HG03108 (cell line): Measurements from ENCODE around the gene CYB5B.
A peak's percentile ranks its signal among the peaks of the same experiment; 100 is the strongest.

Experiments used
- ATAC-seq: cut with Tn5 transposase; IDR thresholded peaks from one replicate; pipeline ENCODE4 v1.9.1; 2021; ENCODE audit warnings: moderate library complexity; ENCODE audit not compliant: unreplicated experiment

The CYB5B gene, protein sequence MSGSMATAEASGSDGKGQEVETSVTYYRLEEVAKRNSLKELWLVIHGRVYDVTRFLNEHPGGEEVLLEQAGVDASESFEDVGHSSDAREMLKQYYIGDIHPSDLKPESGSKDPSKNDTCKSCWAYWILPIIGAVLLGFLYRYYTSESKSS

DNA sequence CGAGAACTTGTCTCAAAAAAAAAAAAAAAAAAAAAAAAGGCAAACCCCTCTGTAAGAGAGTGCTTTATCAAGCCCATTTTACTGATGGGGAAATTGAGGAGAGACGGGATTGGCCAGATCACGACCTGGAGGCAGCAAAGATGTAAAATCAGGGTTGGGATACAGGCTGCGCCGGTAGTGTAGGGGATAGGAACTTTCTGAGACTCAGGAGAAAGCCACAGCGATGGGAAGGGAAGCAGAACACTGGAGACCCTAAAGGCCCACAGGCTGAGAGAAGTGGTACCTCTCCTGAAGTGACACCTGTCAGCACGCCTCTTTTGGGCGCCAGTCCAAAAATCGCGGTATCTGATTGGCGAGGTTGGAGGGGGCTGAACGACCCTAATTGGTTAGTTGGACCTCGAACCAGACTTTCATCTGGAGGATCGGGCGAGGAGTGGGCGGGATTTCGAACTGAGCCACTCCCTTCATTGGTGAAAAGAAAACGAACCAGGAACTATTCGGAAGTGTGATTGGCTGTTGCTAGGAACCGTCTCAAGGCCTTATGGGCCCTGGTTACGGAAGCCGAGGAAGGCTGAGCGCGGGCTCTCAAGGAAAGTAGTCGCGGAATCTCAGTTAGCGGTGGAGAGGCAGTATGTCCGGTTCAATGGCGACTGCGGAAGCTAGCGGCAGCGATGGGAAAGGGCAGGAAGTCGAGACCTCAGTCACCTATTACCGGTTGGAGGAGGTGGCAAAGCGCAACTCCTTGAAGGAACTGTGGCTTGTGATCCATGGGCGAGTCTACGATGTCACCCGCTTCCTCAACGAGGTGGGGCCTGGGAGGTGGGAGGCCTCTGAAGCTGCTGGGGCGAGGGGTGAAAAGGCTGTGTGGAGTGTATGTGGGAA lies at the start of gene CYB5B:
CYB5B (plus strand) TSS at position 567 of the 882 bp plus-strand sequence; CDS start at position 632, 65 bp downstream.
- ATAC-seq, result peak; percentile 92

DNA sequence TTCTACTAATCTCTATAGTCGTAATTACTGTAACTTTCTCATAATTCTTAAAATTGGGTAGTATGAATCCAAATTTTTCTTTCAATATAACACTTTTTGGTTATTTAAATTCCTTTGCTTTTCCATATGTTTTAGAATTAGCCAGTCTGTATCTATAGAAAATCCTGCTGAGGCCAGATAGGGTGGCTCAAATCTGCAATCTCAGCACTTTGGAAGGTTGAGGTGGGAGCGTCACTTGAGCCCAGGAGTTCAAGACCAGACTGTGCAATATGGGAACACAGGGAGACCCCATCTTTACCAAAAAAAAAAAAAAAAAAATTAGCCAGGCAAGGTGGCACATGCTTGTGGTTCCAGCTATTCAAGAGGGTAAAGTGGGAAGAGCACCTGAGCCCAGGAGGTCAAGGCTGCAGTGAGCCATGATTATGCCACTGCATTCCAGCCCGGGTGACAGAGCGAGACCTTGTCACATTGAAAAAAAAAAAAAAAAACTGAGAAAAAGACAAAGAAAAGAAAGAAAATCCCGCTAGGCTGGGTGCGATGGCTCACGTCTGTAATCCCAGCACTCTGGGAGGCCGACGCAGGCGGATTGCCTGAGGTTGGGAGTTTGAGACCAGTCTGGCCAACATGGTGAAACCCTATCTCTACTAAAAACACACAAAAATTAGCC lies 47.9 kb upstream of the CYB5B start:
- ATAC-seq, result no peak

DNA sequence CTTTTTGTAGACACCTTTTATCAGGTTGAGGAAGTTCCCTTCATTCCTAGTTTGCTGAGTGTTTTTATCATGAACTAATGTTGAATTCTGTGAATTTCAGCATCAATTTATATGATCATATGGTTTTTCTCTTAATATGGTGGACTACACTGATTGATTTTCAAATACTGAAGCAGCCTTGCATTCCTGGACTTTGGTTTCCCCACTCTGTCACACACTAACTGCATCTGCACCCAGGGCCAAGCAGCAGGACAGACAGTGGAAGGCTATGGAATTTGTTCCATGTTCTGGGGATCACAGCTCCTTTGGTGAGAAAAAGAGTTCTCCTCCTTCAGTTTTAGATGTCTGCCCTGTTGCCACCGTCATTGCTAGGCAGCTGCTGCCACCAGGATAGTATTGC lies 46.4 kb upstream of the CYB5B start:
- ATAC-seq, result no peak

DNA sequence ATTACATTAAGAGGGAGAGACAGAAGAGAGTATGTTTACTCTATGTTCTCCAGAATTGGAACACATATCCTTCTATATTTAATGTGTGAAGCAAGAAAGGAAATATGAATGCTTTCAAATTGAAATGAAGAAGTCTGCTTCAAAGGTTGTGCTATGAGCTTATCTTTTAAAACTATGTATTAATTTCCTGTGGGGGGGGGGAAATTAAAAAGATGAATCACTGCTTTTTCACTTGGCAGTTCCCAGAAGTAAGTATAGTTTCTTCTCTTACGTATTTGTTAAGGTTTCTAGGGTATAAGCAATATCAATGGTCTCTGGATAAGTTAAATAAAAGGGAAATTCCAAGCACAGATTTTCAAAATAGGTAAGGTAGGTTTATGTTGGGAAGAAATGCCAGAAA lies 45.7 kb upstream of the CYB5B start:
- ATAC-seq, result no peak

DNA sequence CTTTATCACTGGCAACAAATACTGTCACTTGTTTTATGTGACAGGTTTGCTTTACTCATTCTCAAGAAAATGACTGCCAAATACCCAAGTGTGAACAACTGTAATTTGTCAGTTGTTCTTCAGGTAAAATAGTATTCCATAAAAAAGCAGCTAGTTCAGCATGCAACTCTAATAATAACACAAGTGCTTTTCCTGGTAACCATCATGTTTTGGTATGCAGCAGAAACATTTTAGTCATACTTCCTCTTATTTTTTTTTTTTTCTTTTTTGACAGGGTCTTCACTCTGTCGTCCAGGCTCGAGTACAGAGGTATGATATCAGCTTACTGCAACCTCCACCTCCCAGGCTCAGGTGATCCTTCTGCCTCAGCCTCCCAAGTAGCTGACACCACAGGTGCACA lies 43.2 kb upstream of the CYB5B start:
- no peak for ATAC-seq

DNA sequence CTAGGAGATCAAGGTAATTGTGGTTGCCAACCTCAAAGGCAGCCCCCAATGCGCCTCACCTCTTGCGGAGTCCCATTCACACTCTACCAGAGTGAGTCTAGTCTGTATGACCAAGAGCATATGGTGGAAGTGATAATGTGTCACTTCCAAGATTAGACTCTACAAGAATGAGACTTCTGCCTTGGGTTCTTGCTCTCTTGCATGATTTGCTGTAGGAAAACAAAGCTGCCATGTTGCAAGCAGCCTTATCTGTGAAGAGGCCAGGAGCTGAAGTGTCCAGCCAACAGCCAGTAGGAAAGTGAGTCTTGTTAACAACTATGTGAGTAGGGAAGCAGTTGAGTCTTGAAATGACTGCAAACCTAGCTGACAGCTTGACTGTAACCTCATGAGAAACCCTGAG lies 42.0 kb upstream of the CYB5B start:
- no peak for ATAC-seq

DNA sequence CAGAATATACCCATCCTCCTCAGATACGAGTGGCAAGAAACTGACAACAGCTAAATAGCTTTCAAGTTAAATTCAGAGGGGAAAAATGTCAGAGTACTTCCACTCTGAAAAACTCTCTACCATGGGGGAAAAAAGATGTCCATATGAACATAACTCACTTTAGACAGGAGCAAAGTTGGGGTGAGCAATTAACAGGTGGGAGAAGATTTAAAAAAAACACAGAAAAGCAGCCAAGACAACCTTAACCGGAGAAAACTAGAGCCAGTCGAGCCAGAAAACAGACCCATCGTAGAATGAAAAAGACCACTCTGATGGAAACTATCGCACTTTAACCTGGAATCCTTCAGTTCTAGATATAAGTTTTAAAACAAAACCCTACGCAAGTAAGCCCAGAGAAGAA lies 39.4 kb upstream of the CYB5B start:
- ATAC-seq, result no peak

DNA sequence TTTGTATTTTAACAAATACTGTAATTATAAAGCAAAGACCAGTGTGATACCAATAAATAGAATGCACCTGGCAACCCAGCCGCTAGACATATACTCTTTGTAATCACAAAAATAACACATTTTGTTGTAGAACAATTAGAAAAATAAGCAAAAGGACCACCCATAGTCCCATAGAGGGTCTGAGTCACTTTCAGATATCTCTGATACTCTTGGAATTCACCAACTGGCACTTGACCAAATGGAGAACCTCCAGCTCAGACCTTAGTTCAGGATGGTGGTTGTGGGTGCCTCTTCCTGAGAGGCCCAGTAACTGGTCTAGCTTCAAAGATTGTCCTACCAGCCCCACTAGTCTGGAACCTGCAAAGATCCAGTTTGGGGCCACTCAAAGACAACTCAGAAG lies 37.8 kb upstream of the CYB5B start:
- ATAC-seq, result no peak

DNA sequence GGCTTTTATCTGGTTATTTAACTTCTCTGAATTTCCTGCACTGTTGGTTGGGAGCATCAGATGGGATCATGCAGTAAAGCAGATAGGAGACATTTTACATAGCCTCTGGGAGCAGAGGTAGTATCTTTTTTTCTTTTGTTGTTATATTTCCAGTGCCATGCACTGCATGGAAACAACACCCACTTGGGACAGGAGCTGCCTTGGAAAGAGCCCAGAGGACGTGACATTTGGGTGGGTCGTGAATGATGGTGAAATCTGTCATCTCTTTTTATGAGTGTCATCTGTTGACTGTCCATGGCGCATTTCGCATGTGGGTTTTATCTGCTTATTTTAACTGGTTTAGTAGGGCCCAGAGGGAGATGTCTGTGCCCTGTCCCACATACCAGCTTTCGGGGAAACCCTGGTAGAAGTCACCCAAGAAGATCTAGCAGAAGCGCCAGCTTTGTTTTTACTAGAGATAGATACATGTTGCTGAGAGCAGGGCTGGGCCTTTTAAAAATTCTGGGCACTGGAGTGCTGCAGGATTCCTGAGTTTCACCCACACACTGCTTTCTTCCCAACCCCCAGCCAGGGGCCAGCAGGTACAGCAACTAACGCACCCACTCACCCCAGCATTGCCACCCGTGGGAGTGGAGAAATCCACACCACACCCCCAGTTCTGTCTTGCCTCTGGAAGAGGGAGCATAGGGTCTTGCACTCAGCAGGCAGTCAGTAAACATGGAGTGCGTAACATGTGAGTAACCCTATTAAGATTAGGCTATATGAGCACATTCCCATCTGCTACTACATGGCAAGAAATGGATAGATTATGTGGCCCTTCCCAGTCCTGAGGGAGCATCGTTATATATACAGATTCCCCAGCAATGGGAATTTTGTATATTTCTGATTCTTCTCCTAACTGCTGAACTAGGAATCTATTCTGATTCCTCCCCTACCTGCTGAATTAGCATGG lies 30.2 kb upstream of the CYB5B start:
- no peak for ATAC-seq

DNA sequence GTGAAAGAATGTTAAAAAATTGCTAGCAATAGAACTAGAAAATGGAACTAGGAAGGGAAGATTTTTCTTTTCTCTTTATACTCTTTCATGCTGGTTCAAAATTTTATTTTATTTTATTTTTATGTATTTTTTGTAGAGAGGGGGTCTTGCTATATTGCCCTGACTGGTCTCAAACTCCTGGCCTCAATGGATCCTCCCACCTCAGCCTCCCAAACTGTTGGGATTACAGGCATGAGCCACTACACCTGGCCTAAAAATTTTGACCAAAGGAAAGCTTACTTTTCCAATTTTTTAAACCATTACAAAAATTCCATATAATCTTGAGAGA lies 28.6 kb upstream of the CYB5B start:
- no peak for ATAC-seq

DNA sequence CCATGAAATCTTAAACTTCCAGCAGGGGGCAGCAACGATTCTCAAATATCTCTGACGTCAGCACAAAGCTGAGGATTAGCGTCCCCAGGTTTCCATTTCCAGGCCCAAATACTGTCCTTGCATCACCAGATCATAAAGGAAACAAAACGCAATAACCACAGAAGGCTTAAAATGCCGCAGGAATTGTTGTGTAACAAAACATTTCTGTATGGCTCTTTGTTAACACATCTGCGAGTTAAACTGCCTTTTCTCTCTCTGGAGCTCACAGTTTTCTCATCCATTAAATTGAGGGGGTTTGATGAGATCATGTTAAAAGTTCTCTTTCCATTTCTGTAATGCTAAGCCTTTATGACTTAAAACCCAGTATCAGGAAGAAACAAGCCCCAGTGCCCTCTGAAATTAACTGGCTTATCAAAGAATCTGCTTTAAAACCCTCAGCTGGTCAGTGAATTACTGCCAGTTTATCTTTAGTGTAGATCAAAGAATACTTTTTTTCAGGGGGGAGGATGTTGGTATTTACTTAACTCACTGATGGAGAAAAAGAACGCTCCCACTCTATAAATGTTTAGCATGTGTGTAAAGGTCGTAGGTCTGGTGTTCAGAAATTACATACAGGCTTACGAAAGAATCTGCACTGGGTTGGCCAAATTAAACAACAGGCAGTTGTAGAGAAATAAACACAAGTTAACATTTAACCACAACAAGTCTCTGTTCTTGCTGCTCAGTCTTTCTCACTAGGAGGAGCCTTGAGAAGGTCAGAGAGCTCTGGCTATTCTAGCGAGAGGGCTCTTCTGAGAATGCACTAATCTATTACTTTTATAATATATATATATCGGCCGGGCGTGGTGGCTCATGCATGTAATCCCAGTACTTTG lies 28.0 kb upstream of the CYB5B start:
- peak; percentile 53 for ATAC-seq

DNA sequence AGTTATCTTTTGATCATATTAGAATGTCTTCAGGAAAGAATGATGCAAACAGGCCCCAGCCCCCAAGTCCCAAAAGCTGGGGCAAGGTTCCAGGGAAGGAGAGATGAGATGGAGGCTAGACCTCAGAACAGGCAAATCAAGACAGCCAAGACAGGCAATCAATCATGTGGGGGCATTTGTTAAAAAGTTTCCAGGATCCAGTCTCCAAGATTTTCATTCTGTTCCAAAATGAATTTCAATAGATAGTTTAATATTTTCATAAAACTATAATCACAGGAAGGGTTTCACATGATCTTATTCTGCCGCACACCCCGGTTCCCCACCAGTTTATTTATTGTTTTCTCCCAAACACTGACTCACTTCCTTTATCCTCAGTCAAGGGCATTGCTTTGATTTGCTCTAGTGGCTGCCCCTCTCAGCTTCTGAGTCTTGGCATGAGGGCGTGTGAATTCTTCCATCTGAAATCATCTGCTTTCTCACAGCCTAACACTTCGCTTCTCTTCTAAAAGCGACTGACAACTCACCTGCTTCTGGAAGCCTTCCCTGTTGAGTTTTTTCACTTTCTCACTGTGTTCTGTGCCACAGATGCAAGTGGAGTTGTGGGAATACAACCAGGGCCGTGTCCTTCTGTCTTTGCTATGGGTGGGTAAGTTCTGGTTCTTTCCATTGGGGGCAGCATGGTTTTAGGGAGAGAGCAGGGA lies 26.4 kb upstream of the CYB5B start:
- no peak for ATAC-seq

DNA sequence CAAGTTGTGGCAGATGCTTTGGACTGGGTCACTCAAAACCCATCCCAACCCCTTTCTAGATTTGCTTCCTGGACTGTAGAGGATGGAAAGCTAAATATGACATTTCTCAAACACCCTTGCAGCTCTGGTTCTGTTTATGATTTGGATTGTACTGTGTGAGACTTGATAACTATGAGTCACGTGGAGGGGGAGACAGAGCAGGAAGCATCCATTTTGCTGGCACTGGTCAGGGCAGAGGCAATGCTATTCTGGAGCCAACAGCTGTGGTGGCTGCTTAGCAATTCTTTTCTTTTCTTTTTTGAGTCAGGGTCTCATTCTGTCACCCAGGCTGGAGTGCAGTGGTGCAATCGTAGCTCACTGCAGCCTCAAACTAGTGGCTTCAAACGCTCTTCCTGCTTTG lies 25.1 kb upstream of the CYB5B start:
- no peak for ATAC-seq

DNA sequence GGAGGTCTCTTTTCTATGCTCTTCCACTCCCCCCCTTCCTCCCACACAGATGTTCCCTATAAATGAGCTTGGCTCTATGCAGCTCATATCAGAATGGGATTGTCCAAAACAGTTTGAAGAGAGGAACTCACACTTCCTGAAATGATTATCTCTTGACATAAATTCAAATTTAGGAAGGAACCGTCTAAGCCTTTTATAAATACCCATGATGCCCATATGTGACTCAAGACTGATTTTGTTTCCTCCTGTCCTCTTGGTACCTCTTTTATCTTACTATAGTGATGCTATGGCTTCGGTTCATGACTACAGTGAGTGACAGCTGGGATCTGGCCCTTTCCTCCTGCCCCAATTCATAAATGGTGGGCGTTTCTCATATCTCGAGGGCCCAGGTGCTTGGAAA lies 22.0 kb upstream of the CYB5B start:
- ATAC-seq, result no peak

DNA sequence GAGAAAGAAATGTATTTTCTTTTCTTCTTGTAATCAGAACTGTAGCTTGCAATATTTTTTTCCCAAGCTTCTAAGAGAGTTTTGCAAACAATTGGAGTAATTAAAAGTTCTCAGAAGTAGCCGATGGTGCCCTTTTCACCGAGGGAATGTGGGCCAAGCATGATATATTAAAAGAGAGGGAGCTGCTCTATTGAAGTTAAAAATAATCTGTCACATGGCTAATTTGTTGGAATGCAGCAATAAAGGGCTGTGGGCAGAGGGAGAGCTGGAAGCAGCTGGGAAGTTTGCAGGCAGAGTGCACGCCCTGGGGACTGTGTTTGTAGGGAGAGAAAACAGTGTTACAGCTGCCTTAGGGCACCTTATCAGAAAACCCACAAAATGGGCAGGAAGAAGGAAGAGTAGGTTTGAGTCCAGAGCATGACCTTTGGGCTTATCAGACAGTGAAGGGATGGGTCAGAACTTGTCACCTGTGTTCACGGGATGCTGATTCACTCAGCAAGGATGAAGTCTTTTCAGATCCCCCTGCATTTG lies 20.1 kb upstream of the CYB5B start:
- no peak for ATAC-seq

DNA sequence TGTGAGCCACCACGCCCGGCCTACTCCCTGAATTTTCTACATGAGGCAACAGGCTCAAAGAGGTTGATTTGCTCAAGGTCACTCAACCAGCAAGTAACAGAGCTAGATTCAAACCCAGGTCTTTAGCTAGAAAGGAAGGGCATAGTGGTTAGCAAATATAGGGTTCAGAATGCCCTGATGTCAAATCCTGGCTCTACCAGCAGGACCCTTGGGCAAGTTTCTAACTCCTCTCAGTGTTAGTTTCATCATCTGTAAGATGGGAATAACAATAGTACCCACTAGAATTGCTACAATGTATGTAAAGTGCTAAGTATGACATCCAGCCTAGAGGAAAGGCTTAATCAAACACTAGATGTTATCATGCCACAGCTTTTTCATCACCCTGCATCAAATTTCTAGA lies 19.1 kb upstream of the CYB5B start:
- no peak for ATAC-seq

DNA sequence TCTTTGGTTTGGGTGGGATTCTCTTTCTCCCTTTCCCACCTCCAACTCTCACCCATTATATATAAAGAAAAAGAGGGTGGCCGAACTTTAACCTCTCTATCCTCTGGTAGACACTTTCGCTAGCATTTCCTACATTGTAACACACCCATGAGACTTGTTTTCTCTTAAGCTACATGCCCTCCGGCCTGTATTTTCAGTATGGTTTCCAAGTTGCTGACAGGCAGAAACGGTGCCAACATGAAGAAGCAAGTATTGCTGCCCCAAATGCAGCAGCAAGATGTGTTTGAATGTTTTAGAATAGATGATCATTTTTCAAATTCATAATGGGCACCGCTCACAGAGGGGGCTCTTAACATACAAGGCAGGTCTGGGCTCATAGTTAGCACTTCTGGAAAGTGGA lies 18.7 kb upstream of the CYB5B start:
- ATAC-seq, result no peak

DNA sequence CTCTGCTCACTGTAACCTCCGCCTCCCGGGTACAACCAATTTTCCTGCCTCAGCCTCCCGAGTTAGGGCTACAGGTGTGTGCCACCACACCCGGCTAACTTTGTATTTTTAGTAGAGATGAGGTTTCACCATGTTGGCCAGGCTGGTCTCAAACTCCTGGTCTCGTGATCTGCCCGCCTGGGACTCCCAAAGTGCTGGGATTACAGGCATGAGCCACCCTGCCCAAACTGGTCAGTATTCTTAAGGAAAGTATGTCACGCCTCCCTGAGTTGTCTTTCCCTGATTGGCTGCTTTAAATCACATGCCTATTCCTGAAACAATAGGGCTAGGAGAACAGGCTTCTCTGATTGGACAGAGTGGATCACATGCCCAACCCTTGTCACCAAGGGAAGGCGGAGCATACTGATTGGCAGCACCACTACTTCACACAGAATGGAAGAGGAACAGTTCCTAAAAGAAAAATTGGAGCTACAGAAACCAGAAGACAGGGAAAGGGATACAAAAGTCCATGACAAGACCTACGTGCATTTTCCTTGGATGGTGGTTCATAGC lies 17.6 kb upstream of the CYB5B start:
- no peak for ATAC-seq

DNA sequence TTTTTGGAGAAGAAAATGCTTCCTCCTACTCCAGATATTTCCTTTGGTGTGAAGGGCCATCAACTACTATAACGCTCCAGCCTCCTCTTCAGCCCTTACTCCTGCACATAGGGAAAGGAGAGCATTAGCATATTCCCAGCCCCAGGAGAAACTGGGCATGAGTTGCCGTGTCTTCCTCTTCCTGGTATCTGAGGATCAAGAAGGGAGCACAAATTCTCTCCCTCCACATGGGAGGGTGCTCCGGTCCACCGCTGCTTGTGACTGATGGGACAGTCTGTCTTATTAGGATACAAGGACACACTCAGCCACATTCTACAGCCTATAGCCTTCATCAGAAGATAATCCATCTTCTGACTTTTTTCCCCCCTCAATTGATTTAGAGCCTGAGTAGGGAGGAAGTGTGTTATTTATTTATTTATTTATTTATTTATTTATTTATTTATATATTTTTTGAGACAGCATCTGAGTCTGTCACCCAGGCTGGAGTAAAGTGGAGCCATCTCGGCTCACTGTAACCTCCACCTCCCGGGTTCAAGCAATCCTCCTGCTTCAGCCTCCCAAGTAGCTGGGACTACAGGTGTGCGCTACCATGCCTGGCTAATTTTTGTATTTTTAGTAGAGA lies 16.6 kb upstream of the CYB5B start:
- no peak for ATAC-seq
